ENCODE measurements around the gene DMC1.
"Not testable (repeated sequence)": the region's sequence is repeated elsewhere in the genome, so short reads cannot be mapped to it uniquely, and the experiment has no call there.

Gene DMC1

DNA sequence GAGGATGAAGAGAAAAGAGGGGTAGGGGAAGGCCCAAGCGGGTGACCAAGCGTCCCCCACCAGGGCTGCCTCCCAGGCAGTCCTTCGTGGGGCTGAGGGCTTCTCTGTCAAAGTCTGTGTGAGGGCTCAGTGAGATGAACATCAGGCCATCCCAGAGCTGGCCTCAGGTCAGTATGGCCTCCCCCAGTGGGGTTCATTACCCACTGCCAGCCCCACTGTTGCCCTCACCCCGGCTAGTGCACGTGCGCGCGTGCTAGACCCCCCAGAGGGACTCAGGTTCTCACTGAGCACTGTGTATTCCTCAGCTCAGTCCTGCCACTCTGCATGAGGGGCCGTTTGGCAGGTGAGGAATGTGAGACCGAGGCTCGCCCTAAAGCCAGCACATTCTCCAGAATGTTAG is 98.7 kb downstream of the DMC1 start:
- no peaks in the 10 kb centered on the region for H3F3A ChIP-seq (ENCODE audit: insufficient read depth, low read length)
- H3K4me2 ChIP-seq (ENCODE audit: low read depth, low read length) = no peak overlapping the region
- TF ChIP-seq, protein P1, sequence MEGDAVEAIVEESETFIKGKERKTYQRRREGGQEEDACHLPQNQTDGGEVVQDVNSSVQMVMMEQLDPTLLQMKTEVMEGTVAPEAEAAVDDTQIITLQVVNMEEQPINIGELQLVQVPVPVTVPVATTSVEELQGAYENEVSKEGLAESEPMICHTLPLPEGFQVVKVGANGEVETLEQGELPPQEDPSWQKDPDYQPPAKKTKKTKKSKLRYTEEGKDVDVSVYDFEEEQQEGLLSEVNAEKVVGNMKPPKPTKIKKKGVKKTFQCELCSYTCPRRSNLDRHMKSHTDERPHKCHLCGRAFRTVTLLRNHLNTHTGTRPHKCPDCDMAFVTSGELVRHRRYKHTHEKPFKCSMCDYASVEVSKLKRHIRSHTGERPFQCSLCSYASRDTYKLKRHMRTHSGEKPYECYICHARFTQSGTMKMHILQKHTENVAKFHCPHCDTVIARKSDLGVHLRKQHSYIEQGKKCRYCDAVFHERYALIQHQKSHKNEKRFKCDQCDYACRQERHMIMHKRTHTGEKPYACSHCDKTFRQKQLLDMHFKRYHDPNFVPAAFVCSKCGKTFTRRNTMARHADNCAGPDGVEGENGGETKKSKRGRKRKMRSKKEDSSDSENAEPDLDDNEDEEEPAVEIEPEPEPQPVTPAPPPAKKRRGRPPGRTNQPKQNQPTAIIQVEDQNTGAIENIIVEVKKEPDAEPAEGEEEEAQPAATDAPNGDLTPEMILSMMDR (IDR thresholded peaks at IDR 0.05; ENCODE audit: low read length) = no peak
- DNase-seq = no peak
- no peak overlapping the region for H2AFZ ChIP-seq (ENCODE audit: low read length)
- no peak overlapping the region for H3K9ac ChIP-seq (ENCODE audit: low read length)
- no peaks in the 10 kb centered on the region for H3K9me3 ChIP-seq (replicated peaks; ENCODE audit: insufficient read depth, low read length)
- H3K4me1 ChIP-seq (ENCODE audit: low read length) = no peaks in the 10 kb centered on the region
- no peaks in the 10 kb centered on the region for H3K79me2 ChIP-seq (ENCODE audit: low read length)
- peaks cover 15% of the 10 kb centered on the region for H3K27me3 ChIP-seq (replicated peaks; ENCODE audit: insufficient read depth, low read length)
- H3K36me3 ChIP-seq (replicated peaks; ENCODE audit: insufficient read depth, low read length) = no peaks in the 10 kb centered on the region
- no peak overlapping the region for H3K4me3 ChIP-seq (ENCODE audit: low read length)
- no peak overlapping the region for H3K27ac ChIP-seq (ENCODE audit: low read length)
- no peaks in the 10 kb centered on the region for H4K20me1 ChIP-seq (ENCODE audit: insufficient read depth, low read length)
- H3K9me2 ChIP-seq (replicated peaks; ENCODE audit: insufficient read depth, low read length) = no peaks in the 10 kb centered on the region

DNA sequence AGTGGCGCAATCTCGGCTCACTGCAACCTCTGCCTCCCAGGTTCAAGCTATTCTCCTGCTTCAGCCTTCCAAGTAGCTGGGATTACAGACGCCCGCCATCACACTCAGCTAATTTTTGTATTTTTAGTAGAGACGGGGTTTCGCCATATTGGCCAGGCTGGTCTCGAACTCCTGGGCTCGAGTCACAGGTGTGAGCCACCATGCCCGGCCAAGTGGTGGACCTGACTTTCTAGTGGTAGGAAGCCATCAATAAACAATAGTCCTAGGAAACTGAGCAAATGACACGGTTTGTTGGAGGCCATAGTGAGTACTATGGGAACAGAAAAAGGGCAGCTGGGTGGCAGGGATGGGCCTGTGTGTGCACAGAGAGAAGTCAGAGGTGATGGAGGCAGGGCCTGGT is 99.8 kb downstream of the DMC1 start:
- H3K4me2 ChIP-seq (ENCODE audit: low read depth, low read length); H3K9ac ChIP-seq (ENCODE audit: low read length); H3K9me3 ChIP-seq (replicated peaks; ENCODE audit: insufficient read depth, low read length); H3K9me2 ChIP-seq (replicated peaks; ENCODE audit: insufficient read depth, low read length); H3F3A ChIP-seq (ENCODE audit: insufficient read depth, low read length); H3K4me3 ChIP-seq (ENCODE audit: low read length); DNase-seq; H4K20me1 ChIP-seq (ENCODE audit: insufficient read depth, low read length); H3K4me1 ChIP-seq (ENCODE audit: low read length); H3K36me3 ChIP-seq (replicated peaks; ENCODE audit: insufficient read depth, low read length); H3K79me2 ChIP-seq (ENCODE audit: low read length); H2AFZ ChIP-seq (ENCODE audit: low read length); H3K27ac ChIP-seq (ENCODE audit: low read length): not testable (repeated sequence)
- H3K27me3 ChIP-seq (replicated peaks; ENCODE audit: insufficient read depth, low read length) = peaks cover 20% of the 10 kb centered on the region

DNA sequence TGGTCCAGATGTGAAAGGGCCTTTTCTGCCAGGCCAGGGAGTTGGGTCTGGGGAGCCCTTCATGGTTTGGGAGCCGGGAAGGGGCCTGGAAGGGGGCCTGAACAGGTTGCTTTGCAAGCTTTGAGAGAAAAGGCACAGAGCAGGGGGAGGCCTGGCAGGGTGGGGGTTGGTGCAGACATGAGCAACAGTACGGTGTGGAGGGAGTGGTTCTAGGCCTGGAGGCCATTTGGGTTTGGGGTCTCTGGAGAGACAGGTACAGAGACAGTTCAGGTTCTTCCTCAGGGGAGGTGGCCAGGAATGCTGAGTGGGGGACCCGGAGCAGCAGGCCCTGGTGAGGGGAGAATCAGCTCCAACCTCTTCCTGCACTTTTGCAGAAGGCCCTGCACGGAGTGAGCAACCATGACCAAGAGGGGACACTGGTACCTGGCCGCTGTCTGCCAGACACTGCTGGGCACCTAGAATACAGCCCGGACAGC is 100.6 kb downstream of the DMC1 start:
- Histone ChIP-seq H3F3A (ENCODE audit: insufficient read depth, low read length) (no peaks in the 10 kb centered on the region), H3K9ac (ENCODE audit: low read length) (no peak overlapping the region), H3K4me3 (ENCODE audit: low read length) (no peak overlapping the region), H3K79me2 (ENCODE audit: low read length) (no peaks in the 10 kb centered on the region), H3K9me3 (replicated peaks; ENCODE audit: insufficient read depth, low read length) (no peaks in the 10 kb centered on the region), H3K36me3 (replicated peaks; ENCODE audit: insufficient read depth, low read length) (no peaks in the 10 kb centered on the region), H3K4me2 (ENCODE audit: low read depth, low read length) (no peak overlapping the region), H3K4me1 (ENCODE audit: low read length) (peaks cover 7% of the 10 kb centered on the region; the same call in 1 of the 2 replicates), H4K20me1 (ENCODE audit: insufficient read depth, low read length) (no peaks in the 10 kb centered on the region), H3K27ac (ENCODE audit: low read length) (no peak overlapping the region), H3K9me2 (replicated peaks; ENCODE audit: insufficient read depth, low read length) (no peaks in the 10 kb centered on the region), H2AFZ (ENCODE audit: low read length) (no peak overlapping the region), H3K27me3 (replicated peaks; ENCODE audit: insufficient read depth, low read length) (peaks cover 20% of the 10 kb centered on the region)
- no peak for DNase-seq
- TF ChIP-seq EZH2 (optimal IDR thresholded peaks at IDR 0.05; ENCODE audit: low read depth, low read length) (no peak), EZH2phosphoT487 (IDR thresholded peaks at IDR 0.05; ENCODE audit: low read length) (no peak)
- TF ChIP-seq, protein P1 (IDR thresholded peaks at IDR 0.05; ENCODE audit: low read length) = no peak
